K562 (cell line): Measurements from ENCODE around the gene CCDC116. TPM values are rescaled to one million over a fixed set of nuclear protein-coding genes. Genes with fewer than 3 reads are reported as not detected.
A peak's percentile ranks its signal among the peaks of the same experiment; 100 is the strongest.

Source experiments
- CBX3 ChIP-seq, 2 experiments: IDR thresholded peaks; 1 replicate in 1 of 2; 2 replicates in 1 of 2; pipeline ENCODE4 v1.6.1; 2012; ENCODE audit warnings: inconsistent platforms in 2 of 2, low read length in 2 of 2, borderline replicate concordance in 1 of 2, control low read depth in 1 of 2
- CREB3L1 ChIP-seq: fragments of 450-650 bp; IDR thresholded peaks from 2 replicates; pipeline ENCODE4 v1.6.1; 2014; ENCODE audit warnings: low read depth, mild to moderate bottlenecking, moderate library complexity, borderline replicate concordance
- FOXP1 ChIP-seq: sonication (generic); formaldehyde crosslinking; IDR thresholded peaks from 2 replicates; pipeline ENCODE4 v1.8.0; 2022; ENCODE audit warnings: mild to moderate bottlenecking, missing genetic modification reagents
- HNRNPLL ChIP-seq: fragments of 200-400 bp; formaldehyde crosslinking; IDR thresholded peaks from 2 replicates; pipeline ENCODE4 v1.6.1; 2017; ENCODE audit warnings: low read length, low read depth, mild to moderate bottlenecking; ENCODE audit not compliant: poor library complexity, severe bottlenecking
- ILK ChIP-seq: fragments of 450-650 bp; IDR thresholded peaks from 2 replicates; pipeline ENCODE4 v1.6.1; 2016; ENCODE audit warnings: missing genetic modification characterization, low read depth, mild to moderate bottlenecking, missing compliant biosample characterization, moderate library complexity, borderline replicate concordance
- KAT2B ChIP-seq: IDR thresholded peaks from one replicate; pipeline ENCODE4 v1.6.1; 2012; ENCODE audit warnings: low read depth, mild to moderate bottlenecking, control low read depth, inconsistent platforms, low read length, moderate library complexity
- MECOM ChIP-seq: fragments of 250-450 bp; sonication (Bioruptor Pico); IDR thresholded peaks from 2 replicates; pipeline ENCODE4 v1.8.0; 2022; ENCODE audit warnings: inconsistent platforms
- MEF2A ChIP-seq: IDR thresholded peaks from 2 replicates; pipeline ENCODE4 v1.6.1; 2011; ENCODE audit warnings: low read depth, mild to moderate bottlenecking, low read length, moderate library complexity; ENCODE audit not compliant: control insufficient read depth
- MLLT1 ChIP-seq, 2 experiments: fragments of 450-650 bp; IDR thresholded peaks; 2 replicates each; pipeline ENCODE4 v1.6.1; 2016
- PHTF2 ChIP-seq: fragments of 250-450 bp; sonication (Bioruptor Pico); IDR thresholded peaks from 2 replicates; pipeline ENCODE4 v1.5.0; 2021; ENCODE audit warnings: mild to moderate bottlenecking
- RHOXF2B ChIP-seq: fragments of 250-450 bp; sonication (Bioruptor Pico); conservative IDR thresholded peaks from 2 replicates; pipeline ENCODE4 v1.5.1; 2021
- ZBTB43 ChIP-seq: sonication (generic); formaldehyde crosslinking; IDR thresholded peaks from 2 replicates; pipeline ENCODE4 v1.8.0; 2023; ENCODE audit warnings: mild to moderate bottlenecking, missing genetic modification reagents
- ZBTB5 ChIP-seq: fragments of 450-650 bp; IDR thresholded peaks from 2 replicates; pipeline ENCODE4 v1.6.1; 2017; ENCODE audit warnings: antibody characterized with exemption
- ZFX ChIP-seq: sonication (generic); formaldehyde crosslinking; IDR thresholded peaks from 2 replicates; pipeline ENCODE4 v1.8.0; 2022; ENCODE audit warnings: mild to moderate bottlenecking, missing genetic modification reagents, moderate library complexity
- ZNF12 ChIP-seq: sonication (generic); formaldehyde crosslinking; IDR thresholded peaks from 2 replicates; pipeline ENCODE4 v1.4.0; 2020; ENCODE audit warnings: mild to moderate bottlenecking, missing genetic modification reagents
- ZNF174 ChIP-seq: fragments of 250-450 bp; sonication (Bioruptor Pico); IDR thresholded peaks from 2 replicates; pipeline ENCODE4 v1.4.0; 2020; ENCODE audit warnings: mild to moderate bottlenecking
- ZNF707 ChIP-seq: fragments of 250-450 bp; sonication (Bioruptor Pico); conservative IDR thresholded peaks from 2 replicates; pipeline ENCODE4 v1.8.0; 2022; ENCODE audit warnings: inconsistent platforms, mild to moderate bottlenecking, moderate library complexity
- ZNF740 ChIP-seq, 3 experiments: fragments of 200-800 bp in 1 of 3; sonication (Bioruptor generic) in 1 of 3; sonication (generic) in 1 of 3; formaldehyde crosslinking in 1 of 3; IDR thresholded peaks; 2 replicates each; pipeline versions ENCODE4 v1.6.1 to v1.8.0; 2016 to 2022; ENCODE audit warnings: mild to moderate bottlenecking in 2 of 3, missing compliant biosample characterization in 2 of 3, missing genetic modification characterization in 2 of 3, missing genetic modification reagents in 1 of 3
- ZNF77 ChIP-seq: fragments of 250-450 bp; sonication (Bioruptor Pico); IDR thresholded peaks from 2 replicates; pipeline ENCODE4 v1.5.0; 2020
- polyA plus RNA-seq, 8 experiments: library from polyadenylated mRNA; depleted of rRNA in 4 of 8; stranded (reverse) in 5 of 8; unstranded in 3 of 8; fragments of >200 nt; fragmentation: Nextera tagmentation in 2 of 8; fragmentation: Illumina TruSeq in 1 of 8; extraction: Ambion mirVana in 2 of 8; extraction: Trizol in 1 of 8; gene quantifications; 2 replicates each; pipeline versions ENCODE4 v1.2.1 to v1.2.3, GENCODE V29; 2011 to 2014; ENCODE audit warnings: inconsistent platforms in 1 of 8, missing spikeins in 1 of 8
- total RNA-seq, 7 experiments: library from RNA; depleted of rRNA in 6 of 7; stranded (reverse); fragments of >200 nt in 6 of 7; fragmentation: Illumina TruSeq in 2 of 7; extraction: Trizol in 2 of 7; gene quantifications; 2 replicates each; pipeline versions ENCODE4 v1.2.1 to v1.2.3, GENCODE V29; 2011 to 2021; ENCODE audit warnings: low replicate concordance in 1 of 7

Gene CCDC116
- total and polyA plus RNA-seq, 9 of the 15 experiments (the other 6 are each of a cell fraction or from before 2014, with no cell fraction given), result 1.6 to 11.3 (median 4.7) TPM

- TF ChIP-seq MECOM (no peak), ZNF740 (CRISPR knock-in tag; IDR thresholded peaks at IDR 0.05) (no peak), ZNF740 (tag; IDR thresholded peaks at IDR 0.05) (no peak), MLLT1 (IDR thresholded peaks at IDR 0.05) (no peak), ZBTB43 (CRISPR knock-in tag) (no peak), ZNF12 (no peak), ZBTB5 (no peak), CBX3 (IDR thresholded peaks at IDR 0.05; ENCODE audit: borderline replicate concordance in 1 of 2, low read length in 2 of 2) (no peak), CREB3L1 (no peak), PHTF2 (CRISPR knock-in tag) (no peak), HNRNPLL (no peak), ZNF77 (CRISPR knock-in tag) (no peak), RHOXF2B (CRISPR knock-in tag) (no peak), ZNF174 (no peak), KAT2B (peak; percentile 92), MEF2A (no peak), FOXP1 (CRISPR knock-in tag) (no peak), ZNF707 (CRISPR knock-in tag) (no peak), ZFX (CRISPR knock-in tag) (no peak), ILK (tag) (no peak)
These were observed 10.3 kb downstream of the CCDC116 start (continued) for GRCh38 chr22:21642584-21643448.
